ENCODE results near the gene ARF1. TPM values are rescaled to one million over a fixed set of nuclear protein-coding genes. Genes with fewer than 3 reads are reported as not detected.
A peak's percentile ranks its signal among the peaks of the same experiment; 100 is the strongest.

The ARF1 gene
- total RNA-seq, 1 donor, result 231 TPM

DNA sequence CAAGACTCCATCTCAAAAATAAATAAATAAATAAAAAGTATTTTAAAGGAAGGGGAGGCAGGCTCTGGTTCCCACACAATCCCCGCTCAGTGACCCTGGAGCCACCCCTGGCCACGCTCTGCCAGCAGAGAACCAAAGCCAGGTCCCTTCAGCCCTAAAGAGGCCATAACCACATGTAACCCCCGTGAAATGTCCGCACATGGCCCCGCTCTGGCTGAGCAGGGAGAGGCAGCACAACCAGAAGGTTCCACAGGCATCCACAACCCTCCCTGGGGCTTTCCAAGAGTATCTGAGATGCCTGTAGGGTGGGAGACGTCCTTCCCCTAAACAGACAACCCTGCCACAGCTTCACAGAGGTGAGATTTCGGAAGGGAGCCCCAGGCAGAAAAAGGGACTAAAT is 1.4 kb upstream of the ARF1 start:
- Histone ChIP-seq H3K4me1 (ENCODE audit: insufficient read depth, low read length) (peaks cover 27% of the 10 kb centered on the region), H3K79me2 (ENCODE audit: insufficient read depth, low read length) (peaks cover 67% of the 10 kb centered on the region), H3K27me3 (ENCODE audit: insufficient read depth, low read length) (no peaks in the 10 kb centered on the region), H3K36me3 (ENCODE audit: insufficient read depth, low read length) (peaks cover 6% of the 10 kb centered on the region), H3K4me2 (ENCODE audit: insufficient read depth, low read length) (peak overlapping the region; percentile 93), H2AFZ (ENCODE audit: low read length) (no peak overlapping the region), H3K9me3 (ENCODE audit: low read depth, low read length) (no peaks in the 10 kb centered on the region), H4K20me1 (ENCODE audit: insufficient read depth, low read length) (peaks cover 77% of the 10 kb centered on the region), H3K4me3 (ENCODE audit: insufficient read depth, low read length) (peak overlapping the region; percentile 94), H3K27ac (ENCODE audit: low read depth, low read length) (peak overlapping the region; percentile 30)
- peak; percentile 88 for DNase-seq (ENCODE audit: insufficient read length, low spot score, missing footprints)
- no peak for TF ChIP-seq CTCF (IDR thresholded peaks at IDR 0.05; ENCODE audit: extremely low read depth, low read depth, low read length)

DNA sequence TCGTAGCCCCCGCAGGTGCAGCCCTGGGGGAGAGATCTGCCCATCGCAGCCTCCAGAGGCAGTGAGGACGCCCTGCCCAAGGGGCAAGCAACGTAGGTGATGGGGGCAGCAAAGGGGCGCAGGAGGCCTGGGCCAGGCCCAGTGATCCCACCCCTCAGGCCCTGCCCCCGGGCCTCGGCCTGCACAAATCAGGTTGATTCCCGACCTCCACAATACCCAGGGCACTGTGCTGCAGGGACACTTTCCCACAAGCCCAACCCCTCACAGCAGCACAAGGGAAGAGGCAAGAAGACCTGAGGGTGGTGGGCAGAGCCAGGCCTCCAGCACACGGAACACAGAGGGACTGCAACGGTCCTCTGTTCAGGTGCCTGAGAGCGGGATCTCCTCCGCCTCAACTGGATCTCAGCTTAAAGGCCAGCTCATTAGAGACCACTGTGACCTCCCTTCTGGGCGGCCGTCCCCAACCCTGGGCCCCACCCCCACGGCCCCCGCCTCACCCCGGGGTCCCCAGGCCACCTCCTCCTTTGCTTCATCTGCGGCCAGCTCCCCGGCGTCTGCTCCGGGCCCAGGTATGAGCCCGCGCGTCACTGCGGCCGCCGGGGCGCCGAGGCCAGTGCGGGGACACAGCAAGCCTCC is 812 bp upstream of the ARF1 start:
- peaks cover 73% of the 10 kb centered on the region for H3K79me2 ChIP-seq (ENCODE audit: insufficient read depth, low read length)
- no peaks in the 10 kb centered on the region for H3K9me3 ChIP-seq (ENCODE audit: low read depth, low read length)
- peak; percentile 91 for DNase-seq (ENCODE audit: insufficient read length, low spot score, missing footprints)
- TF ChIP-seq CTCF (IDR thresholded peaks at IDR 0.05; ENCODE audit: extremely low read depth, low read depth, low read length), result no peak
- H3K36me3 ChIP-seq (ENCODE audit: insufficient read depth, low read length), result peaks cover 6% of the 10 kb centered on the region
- peaks cover 77% of the 10 kb centered on the region for H4K20me1 ChIP-seq (ENCODE audit: insufficient read depth, low read length)
- H3K4me3 ChIP-seq (ENCODE audit: insufficient read depth, low read length), result peak overlapping the region; percentile 94
- H3K27me3 ChIP-seq (ENCODE audit: insufficient read depth, low read length), result no peaks in the 10 kb centered on the region
- peak overlapping the region; percentile 91 for H3K27ac ChIP-seq (ENCODE audit: low read depth, low read length)
- peak overlapping the region; percentile 93 for H3K4me2 ChIP-seq (ENCODE audit: insufficient read depth, low read length)
- H2AFZ ChIP-seq (ENCODE audit: low read length), result peak overlapping the region; percentile 75
- H3K4me1 ChIP-seq (ENCODE audit: insufficient read depth, low read length), result peaks cover 33% of the 10 kb centered on the region

GRCh38 chr1:228082918-228083870 is 686 bp downstream of the ARF1 start:
- no peak for TF ChIP-seq CTCF (IDR thresholded peaks at IDR 0.05; ENCODE audit: extremely low read depth, low read depth, low read length)
- H3K79me2 ChIP-seq (ENCODE audit: insufficient read depth, low read length), result peaks cover 88% of the 10 kb centered on the region
- H3K36me3 ChIP-seq (ENCODE audit: insufficient read depth, low read length), result peaks cover 8% of the 10 kb centered on the region
- no peaks in the 10 kb centered on the region for H3K9me3 ChIP-seq (ENCODE audit: low read depth, low read length)
- peak overlapping the region; percentile 100 for H3K4me2 ChIP-seq (ENCODE audit: insufficient read depth, low read length)
- H3K27me3 ChIP-seq (ENCODE audit: insufficient read depth, low read length), result no peaks in the 10 kb centered on the region
- peaks cover 48% of the 10 kb centered on the region for H3K4me1 ChIP-seq (ENCODE audit: insufficient read depth, low read length)
- peak overlapping the region; percentile 91 for H3K27ac ChIP-seq (ENCODE audit: low read depth, low read length)
- H3K4me3 ChIP-seq (ENCODE audit: insufficient read depth, low read length), result peak overlapping the region; percentile 94
- no peak overlapping the region for H2AFZ ChIP-seq (ENCODE audit: low read length)
- DNase-seq (ENCODE audit: insufficient read length, low spot score, missing footprints), result peak; percentile 84
- peaks cover 81% of the 10 kb centered on the region for H4K20me1 ChIP-seq (ENCODE audit: insufficient read depth, low read length)

GRCh38 chr1:228083871-228084278 is 1.4 kb downstream of the ARF1 start:
- H3K4me3 ChIP-seq (ENCODE audit: insufficient read depth, low read length), result peak overlapping the region; percentile 94
- no peaks in the 10 kb centered on the region for H3K9me3 ChIP-seq (ENCODE audit: low read depth, low read length)
- H3K4me2 ChIP-seq (ENCODE audit: insufficient read depth, low read length), result peak overlapping the region; percentile 100
- peaks cover 15% of the 10 kb centered on the region for H3K36me3 ChIP-seq (ENCODE audit: insufficient read depth, low read length)
- H3K27me3 ChIP-seq (ENCODE audit: insufficient read depth, low read length), result no peaks in the 10 kb centered on the region
- peak; percentile 84 for DNase-seq (ENCODE audit: insufficient read length, low spot score, missing footprints)
- TF ChIP-seq CTCF (IDR thresholded peaks at IDR 0.05; ENCODE audit: extremely low read depth, low read depth, low read length), result no peak
- peaks cover 94% of the 10 kb centered on the region for H3K79me2 ChIP-seq (ENCODE audit: insufficient read depth, low read length)
- peaks cover 54% of the 10 kb centered on the region for H3K4me1 ChIP-seq (ENCODE audit: insufficient read depth, low read length)
- H4K20me1 ChIP-seq (ENCODE audit: insufficient read depth, low read length), result peaks cover 83% of the 10 kb centered on the region
- H2AFZ ChIP-seq (ENCODE audit: low read length), result no peak overlapping the region
- peak overlapping the region; percentile 91 for H3K27ac ChIP-seq (ENCODE audit: low read depth, low read length)
